GM12878 (cell line): ENCODE data around the gene TRMT44. TPM values are rescaled to one million over a fixed set of nuclear protein-coding genes. Genes with fewer than 3 reads are reported as not detected.

Experiments used
- ATAC-seq: fragments of 200-7000 bp; cut with Tn5 transposase; 3 replicates; pipeline ENCODE4 v1.9.1; 2020; ENCODE audit warnings: mild to moderate bottlenecking, moderate library complexity
- BruUV-seq: library from RNA; stranded (reverse); fragments of 400-500 nt; replicated peaks from 2 replicates; lab custom pipeline; 2021; lab: Mats Ljungman, UMichigan
- CTCF ChIA-PET: fragments of 300-600 bp; sonication (Branson Sonifier 250); formaldehyde crosslinking; extraction: SDS; loops from one replicate; lab custom pipeline; 2021; ENCODE audit warnings: inconsistent platforms; lab: Yijun Ruan, JAX
- POLR2A ChIA-PET: fragments of 350-600 bp; formaldehyde crosslinking; extraction: SDS; loops from one replicate; lab custom pipeline; 2021; ENCODE audit warnings: inconsistent platforms; lab: Charles Lee
- RAD21 ChIA-PET: fragments of 300-600 bp; sonication (Branson Sonifier 250); formaldehyde crosslinking; loops from one replicate; lab custom pipeline; 2023; ENCODE audit warnings: antibody characterized with exemption; ENCODE audit not compliant: unreplicated experiment; lab: Charles Lee
- SMC1A ChIA-PET: fragments of 300-600 bp; sonication (Branson Sonifier 250); formaldehyde crosslinking; loops from one replicate; lab custom pipeline; 2023; ENCODE audit not compliant: unreplicated experiment, uncharacterized antibody; lab: Charles Lee
- DNase-seq: peaks from one replicate; pipeline ENCODE4 v3.0.0-alpha.2; 2011; ENCODE audit warnings: low read depth, low spot score
- FAIRE-seq: peaks from 3 replicates; lab custom pipeline; 2011; peaks lifted over from hg19 to GRCh38; lab: Jason Lieb, UNC
- H2AFZ ChIP-seq: 2 replicates; pipeline ENCODE4 v1.6.0; 2011; ENCODE audit warnings: low read depth, low read length, control low read depth; ENCODE audit not compliant: control insufficient read depth
- H3K27ac ChIP-seq: 2 replicates; pipeline ENCODE4 v1.5.1; 2011; ENCODE audit warnings: control low read depth; ENCODE audit not compliant: control insufficient read depth, insufficient read depth
- H3K27me3 ChIP-seq, 2 experiments: replicated peaks in 1 of 2; 2 replicates each; pipeline versions ENCODE4 v1.6.0 to v1.6.1; 2011; ENCODE audit warnings: low read length in 1 of 2; ENCODE audit not compliant: control insufficient read depth in 2 of 2, insufficient read depth in 2 of 2
- H3K36me3 ChIP-seq, 2 experiments: 2 replicates each; pipeline ENCODE4 v1.5.1; 2011; ENCODE audit warnings: low read length in 1 of 2; ENCODE audit not compliant: control insufficient read depth in 2 of 2, insufficient read depth in 2 of 2
- H3K4me1 ChIP-seq: 2 replicates; pipeline ENCODE4 v1.6.1; 2011; ENCODE audit warnings: mild to moderate bottlenecking, low read length, moderate library complexity, mixed read lengths; ENCODE audit not compliant: control insufficient read depth, insufficient read depth
- H3K4me2 ChIP-seq: 2 replicates; pipeline ENCODE4 v1.6.0; 2011; ENCODE audit warnings: control low read depth; ENCODE audit not compliant: control insufficient read depth, insufficient read depth
- H3K4me3 ChIP-seq: fragments of 200-600 bp; sonication (generic); 2 replicates; pipeline ENCODE4 v1.5.1; 2016
- H3K79me2 ChIP-seq: 2 replicates; pipeline ENCODE4 v1.6.0; 2011; ENCODE audit warnings: low read length; ENCODE audit not compliant: control insufficient read depth, insufficient read depth
- H3K9ac ChIP-seq: 2 replicates; pipeline ENCODE4 v1.8.0; 2011; ENCODE audit warnings: low read length, control low read depth, mixed read lengths; ENCODE audit not compliant: control insufficient read depth, insufficient read depth
- H3K9me3 ChIP-seq: replicated peaks from 3 replicates; pipeline ENCODE4 v1.5.1; 2011; ENCODE audit warnings: mild to moderate bottlenecking, low read length; ENCODE audit not compliant: control insufficient read depth, insufficient read depth
- H4K20me1 ChIP-seq: 2 replicates; pipeline ENCODE4 v1.6.0; 2011; ENCODE audit not compliant: control insufficient read depth, insufficient read depth
- CHD4 ChIP-seq: fragments of 200-600 bp; sonication (generic); IDR thresholded peaks from 2 replicates; pipeline ENCODE4 v1.6.1; 2016; ENCODE audit warnings: mild to moderate bottlenecking
- CREM ChIP-seq: IDR thresholded peaks from 2 replicates; pipeline ENCODE4 v1.6.1; 2014; ENCODE audit warnings: antibody characterized with exemption, low read depth
- GABPA ChIP-seq: IDR thresholded peaks from 2 replicates; pipeline ENCODE4 v1.6.1; 2014; ENCODE audit warnings: antibody characterized with exemption, low read depth, mild to moderate bottlenecking, inconsistent platforms
- IRF4 ChIP-seq: IDR thresholded peaks from 2 replicates; pipeline ENCODE4 v1.6.1; 2011; ENCODE audit warnings: low read depth, low read length
- NR2F1 ChIP-seq: fragments of 450-650 bp; conservative IDR thresholded peaks from 2 replicates; pipeline ENCODE4 v1.6.1; 2017; ENCODE audit warnings: mild to moderate bottlenecking
- POLR2AphosphoS2 ChIP-seq: IDR thresholded peaks from 2 replicates; pipeline ENCODE4 v1.6.1; 2011; ENCODE audit warnings: low read depth, mild to moderate bottlenecking, low read length, improper control_type of control experiment, moderate library complexity
- RUNX3 ChIP-seq: IDR thresholded peaks from 2 replicates; pipeline ENCODE4 v1.6.1; 2012; ENCODE audit warnings: low read length, inconsistent platforms
- SIX5 ChIP-seq: IDR thresholded peaks from 2 replicates; pipeline ENCODE4 v1.6.1; 2011; ENCODE audit warnings: mild to moderate bottlenecking, low read depth, low read length, moderate library complexity; ENCODE audit not compliant: severe bottlenecking
- SMAD5 ChIP-seq: IDR thresholded peaks from 2 replicates; pipeline ENCODE4 v1.6.1; 2016; ENCODE audit warnings: antibody characterized with exemption, low read depth
- SREBF1 ChIP-seq: IDR thresholded peaks from 2 replicates; pipeline ENCODE4 v1.6.1; 2012; ENCODE audit warnings: mild to moderate bottlenecking, low read length
- ZNF207 ChIP-seq: fragments of 450-650 bp; IDR thresholded peaks from 2 replicates; pipeline ENCODE4 v1.6.1; 2014; ENCODE audit warnings: antibody characterized with exemption, mild to moderate bottlenecking, borderline replicate concordance
- ZNF687 ChIP-seq: fragments of 450-650 bp; IDR thresholded peaks from 2 replicates; pipeline ENCODE4 v1.6.1; 2017; ENCODE audit warnings: mild to moderate bottlenecking, moderate library complexity
- whole genome bisulfite sequencing: methylation state at CpG from one replicate; pipeline ENCODE4 v1.1.6; 2016; ENCODE audit warnings: low lambda C conversion rate; ENCODE audit not compliant: insufficient replicate concordance, insufficient coverage; ENCODE audit errors: missing lambda C conversion rate; 5-methylcytosine and 5-hydroxymethylcytosine counted together
- in situ Hi-C: fragments of 300-500 bp; cut with MboI; formaldehyde crosslinking; loops from 9 replicates; pipeline ENCODE4 v1.14.3; 2018; ENCODE audit warnings: mixed read lengths
- intact Hi-C: fragments of 100-400 bp; cut with micrococcal nuclease; formaldehyde crosslinking; loops from one replicate; pipeline ENCODE4 v1.14.2; 2022; ENCODE audit not compliant: unreplicated experiment
- polyA plus RNA-seq, 11 experiments: library from polyadenylated mRNA; depleted of rRNA in 4 of 11; unstranded in 6 of 11; stranded (reverse) in 5 of 11; fragments of >200 nt; fragmentation: Nextera tagmentation in 4 of 11; fragmentation: Illumina TruSeq in 1 of 11; extraction: Ambion mirVana in 4 of 11; extraction: Trizol in 1 of 11; gene quantifications; 1 replicate in 1 of 11; 2 replicates in 10 of 11; pipeline versions ENCODE4 v1.2.1 to v1.2.3, GENCODE V29; 2011 to 2016; ENCODE audit warnings: inconsistent platforms in 2 of 11, missing spikeins in 2 of 11, low read depth in 1 of 11
- total RNA-seq, 4 experiments: library from RNA; depleted of rRNA in 3 of 4; stranded (reverse); fragments of >200 nt in 3 of 4; fragmentation: Illumina TruSeq in 1 of 4; extraction: Trizol in 1 of 4; gene quantifications; 2 replicates each; pipeline versions ENCODE4 v1.2.1 to v1.2.3, GENCODE V29; 2013 to 2021
- TF ChIP-seq, protein P1 (sequence below): fragments of 150-350 bp; IDR thresholded peaks from 2 replicates; pipeline ENCODE4 v1.6.1; 2016; ENCODE audit warnings: low read depth, low read length
- TF ChIP-seq, protein P2 (sequence below): fragments of 150-350 bp; IDR thresholded peaks from 2 replicates; pipeline ENCODE4 v1.6.1; 2014; ENCODE audit warnings: mild to moderate bottlenecking, low read depth, low read length

Gene TRMT44
- total and polyA plus RNA-seq, 10 of the 15 experiments (the other 5 are each of a cell fraction or from before 2014, with no cell fraction given): 1.3 to 18.5 (median 10.1) TPM

DNA sequence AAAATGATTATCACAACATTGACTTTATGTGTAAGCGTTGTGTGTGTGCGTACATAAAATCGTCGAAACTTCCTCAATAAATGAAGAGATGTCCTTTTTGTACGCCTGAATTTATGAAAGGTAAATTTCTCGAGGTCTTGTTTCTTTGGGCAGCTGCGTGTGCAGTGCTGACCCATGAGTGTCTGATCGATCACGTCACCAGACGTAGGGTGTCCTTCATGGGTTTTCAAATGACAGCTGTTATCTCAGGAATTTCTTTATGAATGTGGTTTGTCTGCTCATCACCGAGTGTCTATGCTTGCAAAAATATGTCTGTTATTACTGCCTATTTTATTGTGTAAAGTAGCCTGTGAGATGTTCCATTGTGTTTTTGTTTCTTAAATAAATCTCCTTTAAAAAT lies 71.9 kb downstream of the TRMT44 start:
- Histone ChIP-seq H3K9ac (no peak overlapping the region), H3K4me3 (no peak overlapping the region), H3K27ac (no peak overlapping the region), H3K79me2 (no peaks in the 10 kb centered on the region), H3K4me2 (no peak overlapping the region), H4K20me1 (no peaks in the 10 kb centered on the region), H3K27me3 (no peaks in the 10 kb centered on the region; a peak in 1 of 4 replicates), H3K4me1 (no peaks in the 10 kb centered on the region), H2AFZ (no peak overlapping the region), H3K9me3 (no peaks in the 10 kb centered on the region), H3K36me3 (no peaks in the 10 kb centered on the region)
- 92% methylated on average over 11 of the region's 11 CpGs for WGBS
- TF ChIP-seq NR2F1: no peak
- TF ChIP-seq ZNF207: no peak
- TF ChIP-seq, protein P1, sequence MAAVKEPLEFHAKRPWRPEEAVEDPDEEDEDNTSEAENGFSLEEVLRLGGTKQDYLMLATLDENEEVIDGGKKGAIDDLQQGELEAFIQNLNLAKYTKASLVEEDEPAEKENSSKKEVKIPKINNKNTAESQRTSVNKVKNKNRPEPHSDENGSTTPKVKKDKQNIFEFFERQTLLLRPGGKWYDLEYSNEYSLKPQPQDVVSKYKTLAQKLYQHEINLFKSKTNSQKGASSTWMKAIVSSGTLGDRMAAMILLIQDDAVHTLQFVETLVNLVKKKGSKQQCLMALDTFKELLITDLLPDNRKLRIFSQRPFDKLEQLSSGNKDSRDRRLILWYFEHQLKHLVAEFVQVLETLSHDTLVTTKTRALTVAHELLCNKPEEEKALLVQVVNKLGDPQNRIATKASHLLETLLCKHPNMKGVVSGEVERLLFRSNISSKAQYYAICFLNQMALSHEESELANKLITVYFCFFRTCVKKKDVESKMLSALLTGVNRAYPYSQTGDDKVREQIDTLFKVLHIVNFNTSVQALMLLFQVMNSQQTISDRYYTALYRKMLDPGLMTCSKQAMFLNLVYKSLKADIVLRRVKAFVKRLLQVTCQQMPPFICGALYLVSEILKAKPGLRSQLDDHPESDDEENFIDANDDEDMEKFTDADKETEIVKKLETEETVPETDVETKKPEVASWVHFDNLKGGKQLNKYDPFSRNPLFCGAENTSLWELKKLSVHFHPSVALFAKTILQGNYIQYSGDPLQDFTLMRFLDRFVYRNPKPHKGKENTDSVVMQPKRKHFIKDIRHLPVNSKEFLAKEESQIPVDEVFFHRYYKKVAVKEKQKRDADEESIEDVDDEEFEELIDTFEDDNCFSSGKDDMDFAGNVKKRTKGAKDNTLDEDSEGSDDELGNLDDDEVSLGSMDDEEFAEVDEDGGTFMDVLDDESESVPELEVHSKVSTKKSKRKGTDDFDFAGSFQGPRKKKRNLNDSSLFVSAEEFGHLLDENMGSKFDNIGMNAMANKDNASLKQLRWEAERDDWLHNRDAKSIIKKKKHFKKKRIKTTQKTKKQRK: no peak
- no peak for TF ChIP-seq POLR2AphosphoS2
- no peak for TF ChIP-seq SREBF1
- TF ChIP-seq RUNX3: no peak
- TF ChIP-seq ZNF687: no peak
- TF ChIP-seq SIX5: no peak
- TF ChIP-seq GABPA: no peak
- no peak for TF ChIP-seq IRF4
- no peak for TF ChIP-seq CREM
- TF ChIP-seq SMAD5: no peak
- no peak for TF ChIP-seq CHD4
- TF ChIP-seq, protein P2, sequence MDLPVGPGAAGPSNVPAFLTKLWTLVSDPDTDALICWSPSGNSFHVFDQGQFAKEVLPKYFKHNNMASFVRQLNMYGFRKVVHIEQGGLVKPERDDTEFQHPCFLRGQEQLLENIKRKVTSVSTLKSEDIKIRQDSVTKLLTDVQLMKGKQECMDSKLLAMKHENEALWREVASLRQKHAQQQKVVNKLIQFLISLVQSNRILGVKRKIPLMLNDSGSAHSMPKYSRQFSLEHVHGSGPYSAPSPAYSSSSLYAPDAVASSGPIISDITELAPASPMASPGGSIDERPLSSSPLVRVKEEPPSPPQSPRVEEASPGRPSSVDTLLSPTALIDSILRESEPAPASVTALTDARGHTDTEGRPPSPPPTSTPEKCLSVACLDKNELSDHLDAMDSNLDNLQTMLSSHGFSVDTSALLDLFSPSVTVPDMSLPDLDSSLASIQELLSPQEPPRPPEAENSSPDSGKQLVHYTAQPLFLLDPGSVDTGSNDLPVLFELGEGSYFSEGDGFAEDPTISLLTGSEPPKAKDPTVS: no peak
- ChIA-PET CTCF (no interaction called here), RAD21 (no interaction called here), POLR2A (no interaction called here), SMC1A (no interaction called here)
- in situ Hi-C loops: no loop called here
- FAIRE-seq: no peak
- no peak for DNase-seq
- no peak for ATAC-seq
- no TSS peak for BruUV-seq
- intact Hi-C loops: no loop called here
